ENCODE results near the gene STAB2.

DNA sequence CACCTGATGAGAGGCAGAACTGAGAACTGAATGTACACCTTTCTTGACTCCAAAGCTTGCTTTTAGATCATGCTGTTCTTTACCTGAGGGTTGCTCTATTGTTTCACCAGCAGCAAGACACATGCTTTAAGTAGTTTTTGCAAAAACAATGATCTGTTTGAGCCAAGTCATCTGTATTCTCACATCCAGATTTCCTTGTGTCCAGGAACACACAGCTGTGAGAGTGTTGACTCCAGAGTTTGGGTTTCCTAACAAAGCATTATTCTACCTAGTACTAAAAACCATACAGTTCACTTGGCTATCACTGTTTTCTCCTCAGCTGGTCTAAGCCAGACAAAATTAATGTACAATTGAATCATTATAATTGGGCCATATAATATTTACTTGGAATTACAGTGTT is 120.4 kb downstream of the STAB2 start:
- TF ChIP-seq RAD21 (IDR thresholded peaks at IDR 0.05; ENCODE audit: low read depth) (no peak), EP300 (IDR thresholded peaks at IDR 0.05; ENCODE audit: borderline replicate concordance) (no peak), EGR1 (IDR thresholded peaks at IDR 0.05) (no peak), CEBPB (IDR thresholded peaks at IDR 0.05) (no peak), FOXM1 (IDR thresholded peaks at IDR 0.05; ENCODE audit: borderline replicate concordance, low read depth) (no peak), YY1 (IDR thresholded peaks at IDR 0.05; ENCODE audit: low read depth) (no peak), TCF12 (IDR thresholded peaks at IDR 0.05; ENCODE audit: low read depth) (no peak), TEAD4 (IDR thresholded peaks at IDR 0.05) (no peak), TAF1 (IDR thresholded peaks at IDR 0.05; ENCODE audit: low read depth) (no peak), NFIC (IDR thresholded peaks at IDR 0.05) (no peak), CREB1 (IDR thresholded peaks at IDR 0.05; ENCODE audit: low read depth) (no peak)
- TF ChIP-seq, protein P1, sequence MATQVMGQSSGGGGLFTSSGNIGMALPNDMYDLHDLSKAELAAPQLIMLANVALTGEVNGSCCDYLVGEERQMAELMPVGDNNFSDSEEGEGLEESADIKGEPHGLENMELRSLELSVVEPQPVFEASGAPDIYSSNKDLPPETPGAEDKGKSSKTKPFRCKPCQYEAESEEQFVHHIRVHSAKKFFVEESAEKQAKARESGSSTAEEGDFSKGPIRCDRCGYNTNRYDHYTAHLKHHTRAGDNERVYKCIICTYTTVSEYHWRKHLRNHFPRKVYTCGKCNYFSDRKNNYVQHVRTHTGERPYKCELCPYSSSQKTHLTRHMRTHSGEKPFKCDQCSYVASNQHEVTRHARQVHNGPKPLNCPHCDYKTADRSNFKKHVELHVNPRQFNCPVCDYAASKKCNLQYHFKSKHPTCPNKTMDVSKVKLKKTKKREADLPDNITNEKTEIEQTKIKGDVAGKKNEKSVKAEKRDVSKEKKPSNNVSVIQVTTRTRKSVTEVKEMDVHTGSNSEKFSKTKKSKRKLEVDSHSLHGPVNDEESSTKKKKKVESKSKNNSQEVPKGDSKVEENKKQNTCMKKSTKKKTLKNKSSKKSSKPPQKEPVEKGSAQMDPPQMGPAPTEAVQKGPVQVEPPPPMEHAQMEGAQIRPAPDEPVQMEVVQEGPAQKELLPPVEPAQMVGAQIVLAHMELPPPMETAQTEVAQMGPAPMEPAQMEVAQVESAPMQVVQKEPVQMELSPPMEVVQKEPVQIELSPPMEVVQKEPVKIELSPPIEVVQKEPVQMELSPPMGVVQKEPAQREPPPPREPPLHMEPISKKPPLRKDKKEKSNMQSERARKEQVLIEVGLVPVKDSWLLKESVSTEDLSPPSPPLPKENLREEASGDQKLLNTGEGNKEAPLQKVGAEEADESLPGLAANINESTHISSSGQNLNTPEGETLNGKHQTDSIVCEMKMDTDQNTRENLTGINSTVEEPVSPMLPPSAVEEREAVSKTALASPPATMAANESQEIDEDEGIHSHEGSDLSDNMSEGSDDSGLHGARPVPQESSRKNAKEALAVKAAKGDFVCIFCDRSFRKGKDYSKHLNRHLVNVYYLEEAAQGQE (IDR thresholded peaks at IDR 0.05; ENCODE audit: low read depth) = no peak
- TF ChIP-seq, protein P2, sequence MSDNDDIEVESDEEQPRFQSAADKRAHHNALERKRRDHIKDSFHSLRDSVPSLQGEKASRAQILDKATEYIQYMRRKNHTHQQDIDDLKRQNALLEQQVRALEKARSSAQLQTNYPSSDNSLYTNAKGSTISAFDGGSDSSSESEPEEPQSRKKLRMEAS (IDR thresholded peaks at IDR 0.05) = no peak
- TF ChIP-seq, protein P3, sequence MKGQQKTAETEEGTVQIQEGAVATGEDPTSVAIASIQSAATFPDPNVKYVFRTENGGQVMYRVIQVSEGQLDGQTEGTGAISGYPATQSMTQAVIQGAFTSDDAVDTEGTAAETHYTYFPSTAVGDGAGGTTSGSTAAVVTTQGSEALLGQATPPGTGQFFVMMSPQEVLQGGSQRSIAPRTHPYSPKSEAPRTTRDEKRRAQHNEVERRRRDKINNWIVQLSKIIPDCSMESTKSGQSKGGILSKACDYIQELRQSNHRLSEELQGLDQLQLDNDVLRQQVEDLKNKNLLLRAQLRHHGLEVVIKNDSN (IDR thresholded peaks at IDR 0.05) = no peak

All from Ishikawa (cell line).